Measurements from ENCODE around the gene CRTAC1. TPM values are rescaled to one million over a fixed set of nuclear protein-coding genes. Genes with fewer than 3 reads are reported as not detected.

The CRTAC1 gene
- polyA plus RNA-seq, 1 experiment, result not detected

GRCh38 chr10:97887399-97887798 lies 143.0 kb downstream of the CRTAC1 start:
- no peak for TF ChIP-seq CTCF (IDR thresholded peaks at IDR 0.05; ENCODE audit: low read depth, low read length)
- POLR2A ChIA-PET, result interaction anchor here (0.7 kb wide), 1 partner anchor 693 kb away, joined by 3 read pairs; no protein-coding TSS in a partner anchor
- CTCF ChIA-PET, result no interaction called here
- Histone ChIP-seq H3K9me3 (ENCODE audit: control insufficient read depth, insufficient read depth, low read length) (no peaks in the 10 kb centered on the region; the same call in 1 of the 2 replicates), H3K4me3 (ENCODE audit: low read depth, low read length) (no peak overlapping the region), H3K27ac (ENCODE audit: low read depth, low read length) (no peak overlapping the region), H3K27me3 (ENCODE audit: control insufficient read depth, insufficient read depth, low read length) (peaks cover 5% of the 10 kb centered on the region)
- DNase-seq (ENCODE audit: low read depth, low spot score), result no peak

DNA sequence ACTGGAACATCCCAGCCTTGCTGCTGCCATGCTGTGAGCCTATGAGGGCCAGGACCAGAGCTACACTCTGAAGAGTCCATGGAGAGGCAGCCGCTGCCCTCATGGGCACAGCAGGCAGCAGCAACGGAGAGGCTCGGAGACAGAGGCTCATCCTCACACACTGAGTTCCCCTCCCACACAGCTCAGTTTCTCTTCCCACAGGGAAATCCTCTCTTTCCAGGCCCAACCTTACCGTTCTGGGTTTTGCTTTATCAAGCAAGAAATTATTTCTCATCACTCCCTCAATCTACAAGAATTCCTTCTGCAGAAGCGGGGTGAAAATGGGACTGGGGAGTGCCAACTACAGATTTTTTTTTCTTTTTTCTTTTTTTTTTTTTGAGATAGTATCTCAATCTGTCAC lies 144.1 kb downstream of the CRTAC1 start:
- no peak overlapping the region for H3K27ac ChIP-seq (ENCODE audit: low read depth, low read length)
- POLR2A ChIA-PET, result no interaction called here
- DNase-seq (ENCODE audit: low read depth, low spot score), result no peak
- CTCF ChIA-PET, result interaction anchor here (0.7 to 1.3 kb wide), 2 partner anchors 12 to 94 kb away, joined by 3 to 4 read pairs; no protein-coding TSS in a partner anchor
- peaks cover 2% of the 10 kb centered on the region for H3K27me3 ChIP-seq (ENCODE audit: control insufficient read depth, insufficient read depth, low read length)
- no peaks in the 10 kb centered on the region for H3K9me3 ChIP-seq (ENCODE audit: control insufficient read depth, insufficient read depth, low read length)
- TF ChIP-seq CTCF (IDR thresholded peaks at IDR 0.05; ENCODE audit: low read depth, low read length), result no peak
- H3K4me3 ChIP-seq (ENCODE audit: low read depth, low read length), result no peak overlapping the region

- CTCF ChIA-PET, result no interaction called here
- Histone ChIP-seq H3K9me3 (ENCODE audit: control insufficient read depth, insufficient read depth, low read length) (no peaks in the 10 kb centered on the region), H3K4me3 (ENCODE audit: low read depth, low read length) (no peak overlapping the region), H3K27ac (ENCODE audit: low read depth, low read length) (no peak overlapping the region), H3K27me3 (ENCODE audit: control insufficient read depth, insufficient read depth, low read length) (peaks cover 2% of the 10 kb centered on the region)
- no peak for TF ChIP-seq CTCF (IDR thresholded peaks at IDR 0.05; ENCODE audit: low read depth, low read length)
- POLR2A ChIA-PET, result interaction anchor here (0.6 kb wide), 1 partner anchor 1675 kb away, joined by 5 read pairs; no protein-coding TSS in a partner anchor
- DNase-seq (ENCODE audit: low read depth, low spot score), result no peak
These were observed 147.3 kb downstream of the CRTAC1 start for GRCh38 chr10:97883092-97883485.

GRCh38 chr10:97882142-97883091 lies 148.0 kb downstream of the CRTAC1 start:
- Histone ChIP-seq H3K4me3 (ENCODE audit: low read depth, low read length) (no peak overlapping the region), H3K27me3 (ENCODE audit: control insufficient read depth, insufficient read depth, low read length) (no peaks in the 10 kb centered on the region), H3K27ac (ENCODE audit: low read depth, low read length) (no peak overlapping the region), H3K9me3 (ENCODE audit: control insufficient read depth, insufficient read depth, low read length) (no peaks in the 10 kb centered on the region)
- no peak for DNase-seq (ENCODE audit: low read depth, low spot score)
- no peak for TF ChIP-seq CTCF (IDR thresholded peaks at IDR 0.05; ENCODE audit: low read depth, low read length)
- ChIA-PET CTCF (no interaction called here), POLR2A (no interaction called here)

DNA sequence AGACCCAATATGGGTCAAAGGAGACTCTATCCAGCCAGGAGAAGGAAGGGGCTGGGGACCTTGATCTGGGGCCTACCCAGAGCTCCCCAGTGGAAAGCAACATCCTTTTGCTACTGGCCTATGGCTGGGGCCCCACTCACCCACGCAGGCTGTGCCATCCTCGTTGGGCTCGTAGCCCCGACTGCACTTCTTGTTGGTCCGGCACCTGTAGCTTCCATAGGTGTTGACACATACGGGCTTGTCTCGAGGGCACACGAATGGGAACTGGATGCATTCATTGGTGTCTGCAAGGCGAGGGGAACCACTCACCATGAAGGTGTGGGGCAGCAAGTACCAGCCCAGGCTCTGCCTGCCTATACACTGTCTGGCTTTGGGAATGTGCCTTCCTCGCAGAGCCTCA lies 150.3 kb downstream of the CRTAC1 start:
- POLR2A ChIA-PET, result no interaction called here
- Histone ChIP-seq H3K27ac (ENCODE audit: low read depth, low read length) (no peak overlapping the region), H3K4me3 (ENCODE audit: low read depth, low read length) (no peak overlapping the region), H3K27me3 (ENCODE audit: control insufficient read depth, insufficient read depth, low read length) (no peaks in the 10 kb centered on the region), H3K9me3 (ENCODE audit: control insufficient read depth, insufficient read depth, low read length) (no peaks in the 10 kb centered on the region)
- TF ChIP-seq CTCF (IDR thresholded peaks at IDR 0.05; ENCODE audit: low read depth, low read length), result no peak
- CTCF ChIA-PET, result no interaction called here
- no peak for DNase-seq (ENCODE audit: low read depth, low spot score)
